IMR-90 (cell line): ENCODE data around the gene TMEM107. TPM values are rescaled to one million over a fixed set of nuclear protein-coding genes. Genes with fewer than 3 reads are reported as not detected.

Experiments
- ATAC-seq: fragments of 200-7000 bp; cut with Tn5 transposase; 2 replicates; pipeline ENCODE4 v1.9.1; 2020; ENCODE audit warnings: low read depth, mild to moderate bottlenecking, moderate library complexity
- BruUV-seq: library from RNA; stranded (reverse); fragments of 400-500 nt; replicated peaks from 2 replicates; lab custom pipeline; 2021; lab: Mats Ljungman, UMichigan
- CTCF ChIA-PET: fragments of 300-600 bp; formaldehyde crosslinking; extraction: SDS; loops from one replicate; lab custom pipeline; 2021; ENCODE audit warnings: antibody characterized with exemption; lab: Yijun Ruan, JAX
- POLR2A ChIA-PET: fragments of 300-600 bp; sonication (Branson Sonifier 250); formaldehyde crosslinking; loops from one replicate; lab custom pipeline; 2022; ENCODE audit warnings: antibody characterized with exemption; ENCODE audit not compliant: unreplicated experiment; lab: Charles Lee
- DNase-seq: peaks from one replicate; pipeline ENCODE4 v3.0.0; 2013
- H2AFZ ChIP-seq: replicated peaks from 2 replicates; pipeline ENCODE3; 2013; ENCODE audit warnings: low read length, mild to moderate bottlenecking; ENCODE audit not compliant: poor library complexity
- H2AK5ac ChIP-seq: 2 replicates; pipeline ENCODE4 v1.6.1; 2013; ENCODE audit warnings: low read depth, low read length, inconsistent platforms
- H2AK9ac ChIP-seq: replicated peaks from 2 replicates; pipeline ENCODE3; 2013; ENCODE audit warnings: mild to moderate bottlenecking, low read depth, low read length, moderate library complexity; ENCODE audit not compliant: poor library complexity
- H2BK120ac ChIP-seq: 2 replicates; pipeline ENCODE4 v1.6.1; 2013; ENCODE audit warnings: low read depth, low read length, inconsistent platforms
- H2BK15ac ChIP-seq: 3 replicates; pipeline ENCODE4 v1.6.1; 2013; ENCODE audit warnings: low read depth, low read length, inconsistent platforms
- H2BK20ac ChIP-seq: 2 replicates; pipeline ENCODE4 v1.6.1; 2013; ENCODE audit warnings: low read depth, mild to moderate bottlenecking, inconsistent platforms, low read length, moderate library complexity
- H2BK5ac ChIP-seq: 2 replicates; pipeline ENCODE4 v1.6.1; 2013; ENCODE audit warnings: mild to moderate bottlenecking, low read depth, low read length, inconsistent platforms; ENCODE audit not compliant: poor library complexity, severe bottlenecking
- H3K14ac ChIP-seq: replicated peaks from 2 replicates; pipeline ENCODE4 v1.6.1; 2013; ENCODE audit warnings: low read depth, low read length, inconsistent platforms
- H3K18ac ChIP-seq: 2 replicates; pipeline ENCODE4 v1.6.1; 2013; ENCODE audit warnings: low read depth, low read length, control low read depth
- H3K23ac ChIP-seq: 2 replicates; pipeline ENCODE4 v1.6.1; 2013; ENCODE audit warnings: low read depth, low read length, inconsistent platforms
- H3K27ac ChIP-seq: 2 replicates; pipeline ENCODE4 v1.5.1; 2013; ENCODE audit warnings: mild to moderate bottlenecking, control low read depth, low read length; ENCODE audit not compliant: insufficient read depth
- H3K27me3 ChIP-seq: 2 replicates; pipeline ENCODE4 v1.6.1; 2013; ENCODE audit warnings: low read length; ENCODE audit not compliant: control insufficient read depth, insufficient read depth
- H3K36me3 ChIP-seq: 2 replicates; pipeline ENCODE4 v1.6.1; 2013; ENCODE audit warnings: low read length, mixed read lengths; ENCODE audit not compliant: control insufficient read depth, insufficient read depth
- H3K4ac ChIP-seq: 2 replicates; pipeline ENCODE4 v1.6.1; 2013; ENCODE audit warnings: low read depth, low read length, inconsistent platforms
- H3K4me1 ChIP-seq: 2 replicates; pipeline ENCODE4 v1.6.1; 2013; ENCODE audit warnings: low read length, mixed read lengths; ENCODE audit not compliant: control insufficient read depth, insufficient read depth
- H3K4me2 ChIP-seq: 2 replicates; pipeline ENCODE4 v1.6.1; 2013; ENCODE audit warnings: low read depth, mild to moderate bottlenecking, control low read depth, low read length, moderate library complexity
- H3K4me3 ChIP-seq: 2 replicates; pipeline ENCODE4 v1.5.1; 2013; ENCODE audit warnings: low read depth, mild to moderate bottlenecking, control low read depth, low read length, moderate library complexity; ENCODE audit not compliant: insufficient read depth
- H3K56ac ChIP-seq: 2 replicates; pipeline ENCODE4 v1.6.1; 2013; ENCODE audit warnings: low read length, inconsistent platforms; ENCODE audit not compliant: insufficient read depth; ENCODE audit errors: extremely low read depth
- H3K79me1 ChIP-seq, 2 experiments: 2 replicates each; pipeline ENCODE4 v1.6.1; 2013; ENCODE audit warnings: low read length in 2 of 2, inconsistent platforms in 1 of 2, low read depth in 1 of 2
- H3K9ac ChIP-seq: 2 replicates; pipeline ENCODE4 v1.6.1; 2013; ENCODE audit warnings: low read depth, low read length, control low read depth
- H3K9me1 ChIP-seq: 2 replicates; pipeline ENCODE4 v1.6.1; 2013; ENCODE audit warnings: low read length, inconsistent platforms; ENCODE audit not compliant: insufficient read depth
- H3K9me3 ChIP-seq: 2 replicates; pipeline ENCODE4 v1.6.1; 2013; ENCODE audit warnings: low read length; ENCODE audit not compliant: control insufficient read depth, insufficient read depth
- H4K20me1 ChIP-seq: 2 replicates; pipeline ENCODE4 v1.6.1; 2013; ENCODE audit warnings: low read length, inconsistent platforms; ENCODE audit not compliant: insufficient read depth
- H4K5ac ChIP-seq: 2 replicates; pipeline ENCODE4 v1.6.1; 2013; ENCODE audit warnings: mild to moderate bottlenecking, low read depth, low read length, control low read depth
- H4K8ac ChIP-seq, 2 experiments: 2 replicates each; pipeline ENCODE4 v1.6.1; 2013; ENCODE audit warnings: low read depth in 2 of 2, low read length in 2 of 2, control low read depth in 1 of 2, inconsistent platforms in 1 of 2
- H4K91ac ChIP-seq: 2 replicates; pipeline ENCODE4 v1.6.1; 2013; ENCODE audit warnings: low read depth, low read length, inconsistent platforms; ENCODE audit not compliant: insufficient read depth
- BHLHE40 ChIP-seq: fragments of 150-350 bp; IDR thresholded peaks from 2 replicates; pipeline ENCODE4 v1.6.1; 2016; ENCODE audit warnings: mild to moderate bottlenecking, low read depth, low read length
- CEBPB ChIP-seq: IDR thresholded peaks from 2 replicates; pipeline ENCODE4 v1.6.1; 2012; ENCODE audit warnings: low read depth, low read length, improper control_type of control experiment
- CHD1 ChIP-seq: IDR thresholded peaks from 2 replicates; pipeline ENCODE4 v1.6.1; 2012; ENCODE audit warnings: low read depth, low read length, improper control_type of control experiment
- FOS ChIP-seq: fragments of 150-350 bp; IDR thresholded peaks from 2 replicates; pipeline ENCODE4 v1.6.1; 2016; ENCODE audit warnings: low read depth, low read length
- MAFK ChIP-seq: IDR thresholded peaks from 2 replicates; pipeline ENCODE4 v1.6.1; 2012; ENCODE audit warnings: low read depth, low read length, improper control_type of control experiment
- MAZ ChIP-seq: IDR thresholded peaks from 2 replicates; pipeline ENCODE4 v1.6.1; 2012; ENCODE audit warnings: low read depth, mild to moderate bottlenecking, low read length, improper control_type of control experiment, moderate library complexity, borderline replicate concordance
- MXI1 ChIP-seq: IDR thresholded peaks from 2 replicates; pipeline ENCODE4 v1.6.1; 2012; ENCODE audit warnings: low read depth, mild to moderate bottlenecking, low read length, moderate library complexity, borderline replicate concordance
- NFE2L2 ChIP-seq: fragments of 150-350 bp; IDR thresholded peaks from 2 replicates; pipeline ENCODE4 v1.6.1; 2016; ENCODE audit warnings: low read depth, mild to moderate bottlenecking, low read length
- POLR2A ChIP-seq: IDR thresholded peaks from 2 replicates; pipeline ENCODE4 v1.6.1; 2012; ENCODE audit warnings: mild to moderate bottlenecking, low read depth, low read length
- SMC3 ChIP-seq: fragments of 150-350 bp; IDR thresholded peaks from 2 replicates; pipeline ENCODE4 v1.6.1; 2016; ENCODE audit warnings: low read depth, mild to moderate bottlenecking, antibody characterized with exemption, low read length, moderate library complexity
- WGBS, 2 experiments: methylation state at CpG; one replicate each; pipeline versions ENCODE4 v1.1.5 to v1.1.7; 2013; ENCODE audit warnings: missing lambda C conversion rate in 2 of 2; ENCODE audit not compliant: insufficient read length in 1 of 2; ENCODE audit errors: extremely low coverage in 2 of 2; 5-methylcytosine and 5-hydroxymethylcytosine counted together
- dilution Hi-C: fragments of 300-500 bp; cut with HindIII; formaldehyde crosslinking; loops from one replicate; pipeline ENCODE4 v1.14.3; 2018; ENCODE audit warnings: low sequenced_read_pairs; ENCODE audit not compliant: unreplicated experiment
- in situ Hi-C: fragments of 300-500 bp; cut with MboI; formaldehyde crosslinking; loops from 3 replicates; pipeline ENCODE4 v1.14.3; 2019; ENCODE audit warnings: low sequenced_read_pairs, inconsistent platforms, mixed read lengths
- intact Hi-C: fragments of 100-400 bp; cut with micrococcal nuclease; formaldehyde crosslinking; loops from 2 replicates; pipeline ENCODE4 v1.10.0; 2022
- polyA plus RNA-seq, 3 experiments: library from polyadenylated mRNA; depleted of rRNA; stranded (reverse); fragments of >200 nt; gene quantifications; 2 replicates each; pipeline ENCODE4 v1.2.3, GENCODE V29; 2012; ENCODE audit warnings: low replicate concordance in 1 of 3
- total RNA-seq: library from RNA; depleted of rRNA; stranded (reverse); fragments of >200 nt; gene quantifications from 2 replicates; pipeline ENCODE4 v1.2.3, GENCODE V29; 2012

The TMEM107 gene
- total and polyA plus RNA-seq, 2 of the 4 experiments (the other 2 are of a cell fraction), result 12.9 to 14.3 TPM

GRCh38 chr17:8185582-8186445, 9.6 kb upstream of the TMEM107 start:
- CTCF ChIA-PET, result interaction anchor here (1.1 kb wide), 1 partner anchor 36 kb away, joined by 3 read pairs; no protein-coding TSS in a partner anchor
- H2BK5ac ChIP-seq, result peak overlapping the region; percentile 4
- H3K56ac ChIP-seq, result peak overlapping the region; percentile 52; the same call in 1 of the 2 replicates
- H3K27me3 ChIP-seq, result no peaks in the 10 kb centered on the region
- TF ChIP-seq CHD1 (peak; percentile 50), MAFK (no peak), MXI1 (no peak), MAZ (no peak; the same call in none of the 2 replicates), FOS (peak; percentile 16; the same call in 1 of the 2 replicates), NFE2L2 (no peak), BHLHE40 (no peak), SMC3 (no peak), POLR2A (no peak), CEBPB (peak; percentile 80)
- H2AK9ac ChIP-seq, result peak overlapping the region; percentile 77
- peaks cover 11% of the 10 kb centered on the region for H3K4me1 ChIP-seq
- peaks cover 12% of the 10 kb centered on the region for H3K9me1 ChIP-seq
- WGBS, 2 experiments, result 1% methylated on average over 24 of the region's 44 CpGs; no CpG with 5 or more reads in 1 of the 2 experiments
- no peak overlapping the region for H2AK5ac ChIP-seq
- in situ Hi-C loops, result no loop called here
- H3K4ac ChIP-seq, result no peak overlapping the region
- peak overlapping the region; percentile 50 for H3K4me3 ChIP-seq
- POLR2A ChIA-PET, result no interaction called here
- no peak overlapping the region; the same call in 1 of the 2 replicates for H3K14ac ChIP-seq
- 0 out of 2 replicates have a peak overlapping the region, but pooled peaks have one; percentile 31 for H3K23ac ChIP-seq
- H3K79me1 ChIP-seq, result peaks cover 0 to 16% of the 10 kb centered on the region in 2 experiments; a peak in 2 of 4 replicates
- H3K9me3 ChIP-seq, result no peaks in the 10 kb centered on the region
- no peak overlapping the region for H4K5ac ChIP-seq
- ATAC-seq (peak; percentile 2), DNase-seq (peak; percentile 57)
- intact Hi-C loops, result loop anchor here (2.0 to 5.0 kb wide), 2 partner anchors 61 to 116 kb away; partner anchors contain the start of gene HES7
- H3K4me2 ChIP-seq, result peak overlapping the region; percentile 91
- dilution Hi-C loops, result no loop called here
- H2BK20ac ChIP-seq, result no peak overlapping the region
- no peak overlapping the region; a peak in 1 of 4 replicates for H4K8ac ChIP-seq
- peaks cover 22% of the 10 kb centered on the region for H4K20me1 ChIP-seq
- BruUV-seq, result no TSS peak
- no peak overlapping the region for H2BK15ac ChIP-seq
- H3K9ac ChIP-seq, result peak overlapping the region; percentile 59
- H2BK120ac ChIP-seq, result no peak overlapping the region
- peak overlapping the region; percentile 92 for H2AFZ ChIP-seq
- H3K27ac ChIP-seq, result peak overlapping the region; percentile 2; the same call in 1 of the 2 replicates
- H3K36me3 ChIP-seq, result no peaks in the 10 kb centered on the region
- H3K18ac ChIP-seq, result no peak overlapping the region
- no peak overlapping the region for H4K91ac ChIP-seq
